Measurements from ENCODE around the gene ZC3H7A. TPM values are rescaled to one million over a fixed set of nuclear protein-coding genes. Genes with fewer than 3 reads are reported as not detected.
"Not testable (repeated sequence)": the region's sequence is repeated elsewhere in the genome, so short reads cannot be mapped to it uniquely, and the experiment has no call there.

ZC3H7A gene
- total RNA-seq: 56.5 TPM

GRCh38 chr16:11797166-11797956, at the start of gene ZC3H7A:
TSS of gene ZC3H7A (minus strand) at chr16:11797258. CDS start at chr16:11782354, 14,904 bp downstream.
- DNase-seq: peak; percentile 97

GRCh38 chr16:11844499-11844898, 47.4 kb upstream of the ZC3H7A start:
- no peak for DNase-seq

- no peak for DNase-seq
These were observed 46.8 kb upstream of the ZC3H7A start for GRCh38 chr16:11843861-11844260.

GRCh38 chr16:11843206-11843605, 46.1 kb upstream of the ZC3H7A start:
- no peak for DNase-seq

- no peak for DNase-seq
These were observed 44.0 kb upstream of the ZC3H7A start for GRCh38 chr16:11841026-11841425.

- no peak for DNase-seq
These were observed 39.7 kb upstream of the ZC3H7A start for GRCh38 chr16:11836650-11837244.

- DNase-seq: no peak
These were observed 39.0 kb upstream of the ZC3H7A start for GRCh38 chr16:11835891-11836649.

- no peak for DNase-seq
These were observed 38.3 kb upstream of the ZC3H7A start for GRCh38 chr16:11835309-11835708.

GRCh38 chr16:11833951-11834695, 37.1 kb upstream of the ZC3H7A start:
- no peak for DNase-seq

- DNase-seq: no peak
These were observed 31.6 kb upstream of the ZC3H7A start for GRCh38 chr16:11828696-11829095.

- not testable (repeated sequence) for DNase-seq
These were observed 28.6 kb upstream of the ZC3H7A start for GRCh38 chr16:11825520-11826165.

- DNase-seq: no peak
These were observed 27.3 kb upstream of the ZC3H7A start for GRCh38 chr16:11824362-11824761.

GRCh38 chr16:11823645-11824044, 26.6 kb upstream of the ZC3H7A start:
- not testable (repeated sequence) for DNase-seq

GRCh38 chr16:11819798-11820197, 22.7 kb upstream of the ZC3H7A start:
- DNase-seq: no peak

- DNase-seq: not testable (repeated sequence)
These were observed 21.9 kb upstream of the ZC3H7A start for GRCh38 chr16:11818970-11819369.

GRCh38 chr16:11816123-11816522, 19.1 kb upstream of the ZC3H7A start:
- no peak for DNase-seq

GRCh38 chr16:11814800-11815199, 17.7 kb upstream of the ZC3H7A start:
- DNase-seq: not testable (repeated sequence)

GRCh38 chr16:11806721-11807120, 9.7 kb upstream of the ZC3H7A start:
- peak; percentile 21 for DNase-seq

- no peak for DNase-seq
These were observed 8.5 kb upstream of the ZC3H7A start for GRCh38 chr16:11805556-11805955.

- no peak for DNase-seq
These were observed 4.5 kb upstream of the ZC3H7A start for GRCh38 chr16:11801481-11802021.

GRCh38 chr16:11800382-11800718, 3.3 kb upstream of the ZC3H7A start:
- DNase-seq: no peak

Data from skin of body (tissue), 2 donors.